ENCODE results near the gene MMP10. TPM values are rescaled to one million over a fixed set of nuclear protein-coding genes. Genes with fewer than 3 reads are reported as not detected.
A peak's percentile ranks its signal among the peaks of the same experiment; 100 is the strongest.

Gene MMP10
- total RNA-seq, 4 donors from 2014 or later = not detected

DNA sequence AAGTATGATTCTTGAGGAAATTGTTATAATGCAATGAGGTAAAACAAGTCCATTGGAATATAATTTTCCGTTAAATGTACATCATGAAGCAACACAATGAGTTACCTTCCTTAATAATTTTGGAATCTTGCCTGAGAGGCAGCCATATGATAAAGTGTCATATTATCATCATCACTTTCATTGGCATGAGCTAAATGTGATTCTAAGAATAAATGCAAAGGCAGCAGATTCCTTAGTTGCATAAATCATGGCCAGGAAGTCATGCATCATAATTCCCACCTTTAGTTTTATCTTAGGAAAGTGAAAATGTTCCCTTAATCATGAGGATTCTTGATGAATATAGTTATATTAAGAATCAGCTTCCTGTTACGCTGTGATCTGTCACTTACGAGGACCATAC lies 31.8 kb upstream of the MMP10 start:
- no peak overlapping the region for H3K27ac ChIP-seq
- no peaks in the 10 kb centered on the region for H3K36me3 ChIP-seq
- TF ChIP-seq, protein P1, sequence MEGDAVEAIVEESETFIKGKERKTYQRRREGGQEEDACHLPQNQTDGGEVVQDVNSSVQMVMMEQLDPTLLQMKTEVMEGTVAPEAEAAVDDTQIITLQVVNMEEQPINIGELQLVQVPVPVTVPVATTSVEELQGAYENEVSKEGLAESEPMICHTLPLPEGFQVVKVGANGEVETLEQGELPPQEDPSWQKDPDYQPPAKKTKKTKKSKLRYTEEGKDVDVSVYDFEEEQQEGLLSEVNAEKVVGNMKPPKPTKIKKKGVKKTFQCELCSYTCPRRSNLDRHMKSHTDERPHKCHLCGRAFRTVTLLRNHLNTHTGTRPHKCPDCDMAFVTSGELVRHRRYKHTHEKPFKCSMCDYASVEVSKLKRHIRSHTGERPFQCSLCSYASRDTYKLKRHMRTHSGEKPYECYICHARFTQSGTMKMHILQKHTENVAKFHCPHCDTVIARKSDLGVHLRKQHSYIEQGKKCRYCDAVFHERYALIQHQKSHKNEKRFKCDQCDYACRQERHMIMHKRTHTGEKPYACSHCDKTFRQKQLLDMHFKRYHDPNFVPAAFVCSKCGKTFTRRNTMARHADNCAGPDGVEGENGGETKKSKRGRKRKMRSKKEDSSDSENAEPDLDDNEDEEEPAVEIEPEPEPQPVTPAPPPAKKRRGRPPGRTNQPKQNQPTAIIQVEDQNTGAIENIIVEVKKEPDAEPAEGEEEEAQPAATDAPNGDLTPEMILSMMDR (IDR thresholded peaks at IDR 0.05) = no peak
- no peak for TF ChIP-seq POLR2A (IDR thresholded peaks at IDR 0.05)
- DNase-seq = no peak
- no peaks in the 10 kb centered on the region for H3K9me3 ChIP-seq
- no peaks in the 10 kb centered on the region for H3K4me1 ChIP-seq
- H3K4me3 ChIP-seq = no peak overlapping the region
- WGBS, 2 donors = 74 to 75% methylated on average over 3 of the region's 3 CpGs
- H3K27me3 ChIP-seq = peaks cover 0 to 10% (median 0%) of the 10 kb centered on the region in 4 donors
- intact Hi-C loops (cut with DNase I) = loop anchor here (10.0 kb wide), 1 partner anchor 123 kb away; no protein-coding TSS in a partner anchor

DNA sequence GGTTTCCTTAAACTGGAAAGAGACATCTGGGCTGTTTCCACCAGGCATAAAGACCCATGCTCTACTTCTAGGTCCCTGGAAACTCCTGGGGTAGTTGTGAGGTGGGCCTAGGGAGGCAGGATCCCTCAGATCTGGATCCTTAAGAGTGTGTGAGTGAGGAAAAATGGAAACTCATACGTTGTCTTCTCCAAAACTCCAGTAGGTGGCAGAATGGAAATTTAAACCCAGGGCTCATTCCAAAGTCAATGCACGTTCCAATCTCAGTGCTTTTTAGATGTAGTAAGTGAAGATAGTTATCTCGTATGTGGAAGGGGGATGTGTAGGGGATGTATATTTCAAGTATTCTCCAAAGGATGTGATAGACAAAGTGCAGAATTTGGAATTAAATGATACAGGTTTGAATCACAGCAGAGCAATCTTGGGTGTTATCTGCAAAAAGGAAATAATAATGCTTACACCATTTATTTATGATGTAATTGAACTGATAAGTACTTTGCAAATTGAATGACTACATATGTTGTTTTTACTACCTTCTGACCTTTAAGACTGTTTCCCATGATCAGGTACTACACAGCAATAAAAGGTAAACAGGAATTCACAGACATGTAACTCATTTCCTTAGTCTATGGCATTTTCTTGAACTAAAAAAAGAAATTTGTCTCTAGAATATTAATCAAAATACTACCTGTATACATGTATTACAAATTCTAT lies 30.7 kb upstream of the MMP10 start:
- TF ChIP-seq POLR2A (IDR thresholded peaks at IDR 0.05) = no peak
- TF ChIP-seq, protein P1 (IDR thresholded peaks at IDR 0.05) = peak in 5 of 6 experiments; percentile 18 to 54 (median 28)
- H3K9me3 ChIP-seq = no peaks in the 10 kb centered on the region
- no peak overlapping the region for H3K4me3 ChIP-seq
- no peak overlapping the region for H3K27ac ChIP-seq
- H3K4me1 ChIP-seq = no peaks in the 10 kb centered on the region
- peaks cover 0 to 10% (median 0%) of the 10 kb centered on the region in 4 donors for H3K27me3 ChIP-seq
- DNase-seq = no peak
- H3K36me3 ChIP-seq = no peaks in the 10 kb centered on the region
- 3 to 10% methylated on average over 3 of the region's 3 CpGs for WGBS, 2 donors
- intact Hi-C loops (cut with DNase I) = loop anchor here (10.0 kb wide), 1 partner anchor 124 kb away; no protein-coding TSS in a partner anchor

DNA sequence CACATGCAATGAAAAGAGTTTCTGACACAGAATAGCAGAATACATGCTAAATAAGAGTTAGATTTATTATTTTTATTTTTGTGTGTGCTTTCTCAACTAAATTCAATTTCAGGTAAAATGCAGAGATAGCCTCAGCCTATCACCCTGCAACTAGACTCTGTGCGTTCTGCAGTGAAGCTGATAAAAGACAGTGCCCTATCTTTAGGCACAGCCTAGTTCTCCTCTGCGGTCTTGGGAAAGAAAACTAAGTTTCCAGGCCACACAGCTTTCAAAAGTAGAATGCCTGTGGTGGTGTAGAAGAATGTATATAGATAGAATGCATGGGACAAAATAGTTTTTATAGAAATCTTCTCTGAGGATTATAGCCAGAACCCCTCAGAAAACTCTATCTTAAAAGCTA lies 29.5 kb upstream of the MMP10 start:
- H3K27me3 ChIP-seq = peaks cover 0 to 11% (median 0%) of the 10 kb centered on the region in 4 donors
- no peak overlapping the region for H3K4me3 ChIP-seq
- H3K36me3 ChIP-seq = no peaks in the 10 kb centered on the region
- no peaks in the 10 kb centered on the region for H3K9me3 ChIP-seq
- no peak overlapping the region for H3K27ac ChIP-seq
- H3K4me1 ChIP-seq = no peaks in the 10 kb centered on the region
- DNase-seq = no peak
- WGBS, 2 donors = 80 to 84% methylated on average over 2 of the region's 2 CpGs
- intact Hi-C loops (cut with DNase I) = loop anchor here (10.0 kb wide), 1 partner anchor 125 kb away; no protein-coding TSS in a partner anchor
- TF ChIP-seq, protein P1 (IDR thresholded peaks at IDR 0.05) = no peak
- TF ChIP-seq POLR2A (IDR thresholded peaks at IDR 0.05) = no peak

DNA sequence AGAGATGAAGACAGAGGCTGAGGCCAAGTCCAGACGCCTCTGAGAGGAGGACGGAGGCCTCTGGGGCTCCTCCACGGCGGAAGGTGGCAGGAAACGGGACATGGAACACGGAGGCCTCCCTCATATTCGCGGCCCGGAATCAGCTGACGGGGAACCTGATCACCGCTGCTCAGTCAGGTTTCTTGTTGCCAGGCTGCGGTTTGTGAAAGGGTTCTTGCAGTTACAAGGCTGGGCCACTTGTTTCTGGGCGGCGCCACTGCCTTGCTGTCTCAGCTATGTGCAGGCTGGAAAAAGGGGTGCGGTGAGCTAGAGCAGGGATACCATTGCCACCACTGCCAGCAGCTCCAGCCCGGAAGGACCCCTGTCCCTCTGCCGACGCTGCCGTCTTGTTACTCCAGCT lies 27.5 kb upstream of the MMP10 start:
- no peaks in the 10 kb centered on the region for H3K4me1 ChIP-seq
- 73 to 84% methylated on average over 10 of the region's 19 CpGs for WGBS, 2 donors
- TF ChIP-seq POLR2A (IDR thresholded peaks at IDR 0.05) = no peak
- TF ChIP-seq, protein P1 (IDR thresholded peaks at IDR 0.05) = peak in 2 of 6 experiments; percentile 17 to 43
- intact Hi-C loops (cut with DNase I) = no loop called here
- no peak overlapping the region for H3K27ac ChIP-seq
- no peak for DNase-seq
- no peaks in the 10 kb centered on the region for H3K36me3 ChIP-seq
- no peak overlapping the region for H3K4me3 ChIP-seq
- peaks cover 0 to 13% (median 0%) of the 10 kb centered on the region in 4 donors for H3K27me3 ChIP-seq
- no peaks in the 10 kb centered on the region for H3K9me3 ChIP-seq

DNA sequence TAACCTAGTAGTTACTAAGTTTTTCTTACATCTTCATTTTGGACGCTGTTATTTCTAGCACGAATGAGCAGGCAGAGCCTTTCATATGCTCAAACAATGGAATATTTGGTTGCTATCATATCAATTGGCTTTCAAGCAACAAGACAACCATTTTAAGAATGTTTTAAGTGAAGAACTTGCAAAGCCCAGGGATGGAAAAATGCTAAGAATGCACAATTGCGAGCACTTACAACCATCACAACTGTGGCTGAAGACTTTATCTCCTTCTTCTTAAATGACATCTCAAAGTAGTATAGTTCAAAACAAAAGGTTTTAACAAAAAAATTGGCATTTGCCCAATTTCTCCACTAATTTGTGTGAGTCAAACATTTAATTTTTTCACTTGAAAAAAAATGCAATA lies 25.9 kb upstream of the MMP10 start:
- Histone ChIP-seq H3K27me3 (peaks cover 0 to 13% (median 0%) of the 10 kb centered on the region in 4 donors), H3K4me1 (no peaks in the 10 kb centered on the region), H3K36me3 (no peaks in the 10 kb centered on the region), H3K27ac (no peak overlapping the region), H3K4me3 (no peak overlapping the region), H3K9me3 (no peaks in the 10 kb centered on the region)
- intact Hi-C loops (cut with DNase I) = no loop called here
- no peak for TF ChIP-seq POLR2A (IDR thresholded peaks at IDR 0.05)
- TF ChIP-seq, protein P1 (IDR thresholded peaks at IDR 0.05) = no peak
- 81% methylated on average over 3 of the region's 3 CpGs for WGBS, 2 donors
- DNase-seq = no peak

Data from esophagus squamous epithelium (tissue), 5 donors.